Measurements from ENCODE around the gene PDE6C. TPM values are rescaled to one million over a fixed set of nuclear protein-coding genes. Genes with fewer than 3 reads are reported as not detected.

Gene PDE6C
- total RNA-seq, 1 experiment from 2014 or later = not detected

- in situ Hi-C loops (cut with HindIII; ENCODE audit: low pct_unique_long_range_greater_than_20kb, low sequenced_read_pairs) = no loop called here
- DNase-seq (ENCODE audit: low read depth, low spot score) = no peak
Observed at GRCh38 chr10:93715345-93715744, 103.0 kb downstream of the PDE6C start.

Other genes with a start within 250 kb of the PDE6C start
- gene MYOF, start 130.2 kb upstream of the PDE6C start, total RNA-seq (2014; rRNA removed; shearing (Covaris generic)) = 8.9 and 9.1 TPM in 2 replicates
- gene CEP55, start 115.9 kb upstream of the PDE6C start, total RNA-seq (2014; rRNA removed; shearing (Covaris generic)) = 30.1 and 30.3 TPM in 2 replicates
- gene FFAR4, start 45.9 kb upstream of the PDE6C start, total RNA-seq (2014; rRNA removed; shearing (Covaris generic)) = not detected in 2 replicates
- not detected in 2 replicates for gene RBP4, start 11.3 kb upstream of the PDE6C start, total RNA-seq (2014; rRNA removed; shearing (Covaris generic))
- gene FRA10AC1, start 90.1 kb downstream of the PDE6C start, total RNA-seq (2014; rRNA removed; shearing (Covaris generic)) = 5.4 and 5.5 TPM in 2 replicates
- gene LGI1, start 145.4 kb downstream of the PDE6C start, total RNA-seq (2014; rRNA removed; shearing (Covaris generic)) = not detected in 2 replicates

All from SK-MEL-5 (cell line).